Kidney epithelial cell (primary cell): ENCODE measurements around the gene MUC16. TPM values are rescaled to one million over a fixed set of nuclear protein-coding genes. Genes with fewer than 3 reads are reported as not detected.

Experiments
- DNase-seq: peaks from one replicate; pipeline ENCODE4 v3.0.0-alpha.2; 2010; ENCODE audit warnings: low read depth
- H3K27me3 ChIP-seq: 2 replicates; pipeline ENCODE4 v1.6.0; 2011; ENCODE audit warnings: low read length; ENCODE audit not compliant: control insufficient read depth, insufficient read depth
- H3K36me3 ChIP-seq: 2 replicates; pipeline ENCODE4 v1.5.1; 2011; ENCODE audit warnings: low read length; ENCODE audit not compliant: control insufficient read depth, insufficient read depth
- H3K4me3 ChIP-seq: 2 replicates; pipeline ENCODE4 v1.5.1; 2011; ENCODE audit warnings: low read depth, mild to moderate bottlenecking, control low read depth, low read length
- CTCF ChIP-seq: IDR thresholded peaks from 2 replicates; pipeline ENCODE4 v1.5.1; 2011; ENCODE audit warnings: mild to moderate bottlenecking, moderate library complexity, low read length, control low read depth, inconsistent platforms; ENCODE audit not compliant: insufficient read depth, poor library complexity, severe bottlenecking
- total RNA-seq: library from RNA; depleted of rRNA; stranded (reverse); fragments of >200 nt; gene quantifications from 2 replicates; pipeline ENCODE4 v1.2.3, GENCODE V29; 2015

Gene MUC16
- total RNA-seq, 1 donor from 2014 or later: 0.50 TPM

GRCh38 chr19:9052894-9053293 is 42.7 kb upstream of the MUC16 start:
- H3K27me3 ChIP-seq: no peaks in the 10 kb centered on the region
- no peak for DNase-seq
- no peak overlapping the region for H3K4me3 ChIP-seq
- no peak for TF ChIP-seq CTCF
- H3K36me3 ChIP-seq: no peaks in the 10 kb centered on the region

- Histone ChIP-seq H3K27me3 (no peaks in the 10 kb centered on the region), H3K36me3 (no peaks in the 10 kb centered on the region), H3K4me3 (no peak overlapping the region)
- no peak for TF ChIP-seq CTCF
- no peak for DNase-seq
These were observed 36.5 kb upstream of the MUC16 start for GRCh38 chr19:9046694-9047093.

GRCh38 chr19:9044449-9044848 is 34.2 kb upstream of the MUC16 start:
- no peak for TF ChIP-seq CTCF
- no peaks in the 10 kb centered on the region for H3K36me3 ChIP-seq
- no peak overlapping the region for H3K4me3 ChIP-seq
- DNase-seq: no peak
- no peaks in the 10 kb centered on the region for H3K27me3 ChIP-seq

GRCh38 chr19:9043524-9043923 is 33.3 kb upstream of the MUC16 start:
- no peaks in the 10 kb centered on the region for H3K27me3 ChIP-seq
- H3K4me3 ChIP-seq: no peak overlapping the region
- no peak for DNase-seq
- no peaks in the 10 kb centered on the region for H3K36me3 ChIP-seq
- TF ChIP-seq CTCF: no peak

- no peak for TF ChIP-seq CTCF
These were observed 30.8 kb upstream of the MUC16 start for GRCh38 chr19:9041023-9041422.

GRCh38 chr19:9040131-9040530 is 29.9 kb upstream of the MUC16 start:
- TF ChIP-seq CTCF: no peak
- DNase-seq: no peak
- Histone ChIP-seq H3K4me3 (no peak overlapping the region), H3K36me3 (no peaks in the 10 kb centered on the region), H3K27me3 (no peaks in the 10 kb centered on the region)

More at GRCh38 chr19:9041023-9041422, 30.8 kb upstream of the MUC16 start:
- no peak overlapping the region for H3K4me3 ChIP-seq
- H3K27me3 ChIP-seq: no peaks in the 10 kb centered on the region
- no peak for DNase-seq
- H3K36me3 ChIP-seq: no peaks in the 10 kb centered on the region
